SK-N-SH treated with all-trans-retinoic acid at 6 μM for 48 hours (cell line): ENCODE measurements around the gene GC.

Experiments used
- ARNTL ChIP-seq: fragments of 450-650 bp; formaldehyde crosslinking; IDR thresholded peaks from 2 replicates; pipeline ENCODE4 v1.5.0; 2020; ENCODE audit warnings: low read depth, mild to moderate bottlenecking, moderate library complexity, borderline replicate concordance
- BACH2 ChIP-seq: fragments of 250-450 bp; sonication (Bioruptor Pico); IDR thresholded peaks from 2 replicates; pipeline ENCODE4 v1.9.0; 2021; ENCODE audit warnings: mild to moderate bottlenecking, borderline replicate concordance
- CSDC2 ChIP-seq: fragments of 250-450 bp; sonication (Bioruptor Pico); IDR thresholded peaks from 2 replicates; pipeline ENCODE4 v1.5.0; 2020; ENCODE audit warnings: mild to moderate bottlenecking, moderate library complexity
- ESRRG ChIP-seq: fragments of 250-450 bp; sonication (Bioruptor Pico); IDR thresholded peaks from 2 replicates; pipeline ENCODE4 v1.6.1; 2021; ENCODE audit warnings: mild to moderate bottlenecking
- ISL1 ChIP-seq: fragments of 250-450 bp; sonication (Bioruptor Pico); IDR thresholded peaks from 2 replicates; pipeline ENCODE4 v2.1.2; 2022; ENCODE audit warnings: mild to moderate bottlenecking, moderate library complexity
- PATZ1 ChIP-seq: fragments of 250-450 bp; sonication (Bioruptor Pico); IDR thresholded peaks from 2 replicates; pipeline ENCODE4 v1.8.0; 2020; ENCODE audit warnings: mild to moderate bottlenecking, moderate library complexity, borderline replicate concordance
- PPARA ChIP-seq: fragments of 250-450 bp; sonication (Bioruptor Pico); IDR thresholded peaks from 2 replicates; pipeline ENCODE4 v1.5.0; 2020; ENCODE audit warnings: mild to moderate bottlenecking, borderline replicate concordance
- TCF4 ChIP-seq: fragments of 250-450 bp; sonication (Bioruptor Pico); IDR thresholded peaks from 2 replicates; pipeline ENCODE4 v1.8.0; 2021; ENCODE audit warnings: mild to moderate bottlenecking, moderate library complexity, borderline replicate concordance
- TOX ChIP-seq: fragments of 250-450 bp; sonication (Bioruptor Pico); IDR thresholded peaks from 2 replicates; pipeline ENCODE4 v1.8.0; 2021; ENCODE audit warnings: mild to moderate bottlenecking, moderate library complexity, borderline replicate concordance
- ZC3H10 ChIP-seq: fragments of 250-450 bp; sonication (Bioruptor Pico); IDR thresholded peaks from 2 replicates; pipeline ENCODE4 v1.5.1; 2021; ENCODE audit warnings: mild to moderate bottlenecking, moderate library complexity
- ZFP3 ChIP-seq: fragments of 250-450 bp; sonication (Bioruptor Pico); IDR thresholded peaks from 2 replicates; pipeline ENCODE4 v1.5.0; 2020; ENCODE audit warnings: mild to moderate bottlenecking, moderate library complexity
- ZFP30 ChIP-seq: fragments of 450-650 bp; formaldehyde crosslinking; IDR thresholded peaks from 2 replicates; pipeline ENCODE4 v1.5.0; 2022; ENCODE audit warnings: mild to moderate bottlenecking, moderate library complexity
- ZNF70 ChIP-seq: fragments of 450-650 bp; formaldehyde crosslinking; IDR thresholded peaks from 2 replicates; pipeline ENCODE4 v1.5.0; 2020; ENCODE audit warnings: mild to moderate bottlenecking, moderate library complexity
- ZNF8 ChIP-seq: fragments of 450-650 bp; formaldehyde crosslinking; IDR thresholded peaks from 2 replicates; pipeline ENCODE4 v1.5.0; 2020; ENCODE audit warnings: mild to moderate bottlenecking, moderate library complexity

DNA sequence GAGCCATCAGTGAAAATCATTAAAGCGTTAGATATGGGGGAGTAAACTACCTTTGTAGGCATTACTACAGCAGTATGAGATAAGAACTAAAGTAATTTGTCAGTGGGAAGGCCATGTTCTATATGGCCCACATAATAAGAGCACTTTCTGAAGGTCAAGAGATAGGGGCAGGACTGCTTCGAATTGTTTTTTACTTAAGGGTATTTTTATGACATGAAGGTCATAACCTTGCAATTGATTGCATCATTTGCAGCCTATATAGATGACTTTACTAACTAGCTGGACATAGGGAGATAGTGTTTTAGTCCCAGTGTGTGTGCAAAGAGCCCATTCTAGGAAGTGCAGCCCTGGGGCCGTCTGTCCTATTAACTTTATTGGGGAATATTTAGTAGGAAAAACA is 23.6 kb upstream of the GC start:
- TF ChIP-seq ZNF70 (CRISPR knock-in tag) (no peak), BACH2 (CRISPR knock-in tag) (no peak), ZFP30 (CRISPR knock-in tag) (no peak), ISL1 (CRISPR knock-in tag) (no peak), PATZ1 (no peak), ARNTL (no peak), TCF4 (no peak), CSDC2 (CRISPR knock-in tag) (no peak), ZC3H10 (CRISPR knock-in tag) (no peak), ZFP3 (CRISPR knock-in tag) (no peak), TOX (no peak), PPARA (no peak), ZNF8 (CRISPR knock-in tag) (no peak), ESRRG (CRISPR knock-in tag) (no peak)
